A673 (cell line): ENCODE results near the gene SRCAP.

Source experiments
- CTCF ChIP-seq: fragments of 300-800, 200-600 bp; sonication (generic); conservative IDR thresholded peaks from 2 replicates; pipeline ENCODE4 v1.5.1; 2017; ENCODE audit warnings: low read depth, mild to moderate bottlenecking, antibody characterized with exemption, low read length, moderate library complexity, mixed read lengths
- EZH2 ChIP-seq: fragments of 200-600 bp; sonication (generic); IDR thresholded peaks from 2 replicates; pipeline ENCODE4 v1.6.1; 2017; ENCODE audit warnings: borderline replicate concordance, low read depth, mild to moderate bottlenecking, mixed read lengths, antibody characterized with exemption, low read length; ENCODE audit not compliant: poor library complexity, severe bottlenecking

- TF ChIP-seq CTCF (no peak), EZH2 (no peak)
These were observed 35.9 kb upstream of the SRCAP start for GRCh38 chr16:30663038-30663437.
